ENCODE measurements around the gene CAGE1. TPM values are rescaled to one million over a fixed set of nuclear protein-coding genes. Genes with fewer than 3 reads are reported as not detected.

Gene CAGE1
- total RNA-seq, 4 donors from 2014 or later = not detected

GRCh38 chr6:7433121-7433617, 43.6 kb upstream of the CAGE1 start:
- in situ Hi-C loops (cut with MboI; ENCODE audit: low sequenced_read_pairs in 4 of 4) = no loop called here
- H3K36me3 ChIP-seq = no peaks in the 10 kb centered on the region
- no peaks in the 10 kb centered on the region for H3K9me3 ChIP-seq
- no peak overlapping the region for H3K27ac ChIP-seq
- ATAC-seq (no peak), DNase-seq (no peak)
- H3K27me3 ChIP-seq = peaks cover 0 to 6% (median 0%) of the 10 kb centered on the region in 3 donors
- intact Hi-C loops (cut with DNase I; ENCODE audit: low total_unique reads) = no loop called here
- no peak overlapping the region for H3K4me3 ChIP-seq
- TF ChIP-seq, protein P1, sequence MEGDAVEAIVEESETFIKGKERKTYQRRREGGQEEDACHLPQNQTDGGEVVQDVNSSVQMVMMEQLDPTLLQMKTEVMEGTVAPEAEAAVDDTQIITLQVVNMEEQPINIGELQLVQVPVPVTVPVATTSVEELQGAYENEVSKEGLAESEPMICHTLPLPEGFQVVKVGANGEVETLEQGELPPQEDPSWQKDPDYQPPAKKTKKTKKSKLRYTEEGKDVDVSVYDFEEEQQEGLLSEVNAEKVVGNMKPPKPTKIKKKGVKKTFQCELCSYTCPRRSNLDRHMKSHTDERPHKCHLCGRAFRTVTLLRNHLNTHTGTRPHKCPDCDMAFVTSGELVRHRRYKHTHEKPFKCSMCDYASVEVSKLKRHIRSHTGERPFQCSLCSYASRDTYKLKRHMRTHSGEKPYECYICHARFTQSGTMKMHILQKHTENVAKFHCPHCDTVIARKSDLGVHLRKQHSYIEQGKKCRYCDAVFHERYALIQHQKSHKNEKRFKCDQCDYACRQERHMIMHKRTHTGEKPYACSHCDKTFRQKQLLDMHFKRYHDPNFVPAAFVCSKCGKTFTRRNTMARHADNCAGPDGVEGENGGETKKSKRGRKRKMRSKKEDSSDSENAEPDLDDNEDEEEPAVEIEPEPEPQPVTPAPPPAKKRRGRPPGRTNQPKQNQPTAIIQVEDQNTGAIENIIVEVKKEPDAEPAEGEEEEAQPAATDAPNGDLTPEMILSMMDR (IDR thresholded peaks at IDR 0.05 in 4 of 5, conservative IDR thresholded peaks at IDR 0.05 in 1 of 5) = no peak
- TF ChIP-seq POLR2A (IDR thresholded peaks at IDR 0.05) = no peak
- no peaks in the 10 kb centered on the region for H3K4me1 ChIP-seq

DNA sequence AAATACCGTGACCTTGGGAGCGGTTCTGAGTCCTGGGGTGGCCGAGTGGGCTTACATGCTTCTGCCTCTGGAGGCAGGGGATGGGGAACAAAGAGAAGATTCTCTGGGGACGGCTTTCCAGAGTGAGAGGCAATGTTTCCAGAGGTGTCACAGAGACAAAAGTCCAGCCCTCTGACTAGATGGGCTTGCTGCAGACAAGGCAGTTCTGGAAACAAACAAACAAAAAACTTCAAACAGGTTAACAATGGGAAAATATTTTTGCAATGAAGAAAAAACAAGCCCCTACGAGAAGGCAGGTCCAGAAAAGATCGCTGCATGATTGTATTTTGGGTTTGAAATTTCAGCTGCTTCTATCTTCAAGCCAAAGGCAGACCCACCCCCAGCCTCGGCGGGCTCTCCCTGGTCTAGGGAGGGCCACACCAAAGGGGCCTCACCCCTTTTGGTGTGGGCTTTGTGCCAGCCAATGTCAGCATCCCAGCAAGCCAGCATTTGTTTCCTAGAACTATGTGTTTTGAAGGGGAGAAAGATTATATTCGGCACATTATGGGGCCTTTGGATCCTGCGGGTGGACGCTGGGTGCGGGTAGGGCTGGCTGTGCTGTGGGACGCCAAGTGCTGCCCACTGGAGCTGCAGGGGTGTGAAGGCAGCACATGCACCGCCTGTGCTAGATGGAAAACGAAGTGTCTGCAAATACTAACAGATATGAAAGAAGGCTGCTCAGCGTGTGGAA, 43.0 kb upstream of the CAGE1 start:
- H3K36me3 ChIP-seq = no peaks in the 10 kb centered on the region
- intact Hi-C loops (cut with DNase I; ENCODE audit: low total_unique reads) (no loop called here), in situ Hi-C loops (cut with MboI; ENCODE audit: low sequenced_read_pairs in 4 of 4) (no loop called here)
- no peaks in the 10 kb centered on the region for H3K4me1 ChIP-seq
- no peaks in the 10 kb centered on the region for H3K9me3 ChIP-seq
- no peak overlapping the region for H3K27ac ChIP-seq
- peaks cover 0 to 6% (median 0%) of the 10 kb centered on the region in 3 donors for H3K27me3 ChIP-seq
- no peak overlapping the region for H3K4me3 ChIP-seq
- ATAC-seq (no peak), DNase-seq (no peak)
- TF ChIP-seq, protein P1 (IDR thresholded peaks at IDR 0.05 in 4 of 5, conservative IDR thresholded peaks at IDR 0.05 in 1 of 5) = no peak
- no peak for TF ChIP-seq POLR2A (IDR thresholded peaks at IDR 0.05)

- Histone ChIP-seq H3K27me3 (peaks cover 0 to 6% (median 0%) of the 10 kb centered on the region in 3 donors), H3K9me3 (no peaks in the 10 kb centered on the region), H3K27ac (no peak overlapping the region), H3K4me1 (no peaks in the 10 kb centered on the region), H3K4me3 (no peak overlapping the region), H3K36me3 (no peaks in the 10 kb centered on the region)
- intact Hi-C loops (cut with DNase I; ENCODE audit: low total_unique reads) = no loop called here
- in situ Hi-C loops (cut with MboI; ENCODE audit: low sequenced_read_pairs in 4 of 4) = no loop called here
- TF ChIP-seq POLR2A (IDR thresholded peaks at IDR 0.05) = no peak
- TF ChIP-seq, protein P1 (IDR thresholded peaks at IDR 0.05 in 4 of 5, conservative IDR thresholded peaks at IDR 0.05 in 1 of 5) = no peak
- DNase-seq = no peak
- no peak for ATAC-seq
These were observed 42.3 kb upstream of the CAGE1 start for GRCh38 chr6:7431674-7432390.

- intact Hi-C loops (cut with DNase I; ENCODE audit: low total_unique reads) (no loop called here), in situ Hi-C loops (cut with MboI; ENCODE audit: low sequenced_read_pairs in 4 of 4) (no loop called here)
- Histone ChIP-seq H3K36me3 (no peaks in the 10 kb centered on the region), H3K4me1 (no peaks in the 10 kb centered on the region), H3K27me3 (peaks cover 0 to 6% (median 0%) of the 10 kb centered on the region in 3 donors), H3K9me3 (no peaks in the 10 kb centered on the region), H3K27ac (no peak overlapping the region), H3K4me3 (no peak overlapping the region)
- ATAC-seq = no peak
- no peak for TF ChIP-seq POLR2A (IDR thresholded peaks at IDR 0.05)
- TF ChIP-seq, protein P1 (IDR thresholded peaks at IDR 0.05 in 4 of 5, conservative IDR thresholded peaks at IDR 0.05 in 1 of 5) = no peak
- no peak for DNase-seq
These were observed 41.8 kb upstream of the CAGE1 start for GRCh38 chr6:7431313-7431673.
